ENCODE results near the gene LYPLA2. TPM values are rescaled to one million over a fixed set of nuclear protein-coding genes. Genes with fewer than 3 reads are reported as not detected.
A peak's percentile ranks its signal among the peaks of the same experiment; 100 is the strongest.
"Not testable (repeated sequence)": the region's sequence is repeated elsewhere in the genome, so short reads cannot be mapped to it uniquely, and the experiment has no call there.

LYPLA2 gene
- polyA plus RNA-seq, 1 of the 3 experiments (the other 2 are of a cell fraction), result 109 TPM

- TF ChIP-seq ELF1 (IDR thresholded peaks at IDR 0.05) (no peak), RXRA (IDR thresholded peaks at IDR 0.05; ENCODE audit: borderline replicate concordance, low read depth) (no peak), MEF2A (IDR thresholded peaks at IDR 0.05; ENCODE audit: borderline replicate concordance, low read depth) (no peak), ZBTB33 (IDR thresholded peaks at IDR 0.05; ENCODE audit: borderline replicate concordance, low read depth) (0 out of 2 replicates have a peak, but pooled peaks have one; percentile 20), CHD2 (IDR thresholded peaks at IDR 0.05; ENCODE audit: low read length, partially characterized antibody) (peak; percentile 14), TCF12 (IDR thresholded peaks at IDR 0.05) (no peak), CTCF (IDR thresholded peaks at IDR 0.05) (no peak), NFIC (IDR thresholded peaks at IDR 0.05; ENCODE audit: borderline replicate concordance) (no peak)
Observed at GRCh38 chr1:23777979-23778814, 12.7 kb upstream of the LYPLA2 start, which contains the start of gene PITHD1 (continued).

GRCh38 chr1:23779826-23780371 lies 11.0 kb upstream of the LYPLA2 start:
- peaks cover 11 to 27% of the 10 kb centered on the region in 2 experiments for H3K36me3 ChIP-seq (replicated peaks in 1 of 2; ENCODE audit: control insufficient read depth in 1 of 2, insufficient read depth in 2 of 2, low read length in 1 of 2)
- no peak for DNase-seq
- H3K9me2 ChIP-seq, result no peaks in the 10 kb centered on the region
- peak overlapping the region in 1 of 2 experiments; percentile 86; a peak in 2 of 4 replicates for H3K4me3 ChIP-seq (ENCODE audit: low read depth in 2 of 2, low read length in 1 of 2)
- H3K9me3 ChIP-seq, result no peaks in the 10 kb centered on the region
- H3K4me1 ChIP-seq (ENCODE audit: control insufficient read depth in 1 of 2, insufficient read depth in 2 of 2, low read depth in 1 of 2, low read length in 1 of 2), result peaks cover 12 to 21% of the 10 kb centered on the region in 2 experiments; a peak in 3 of 4 replicates
- H4K20me1 ChIP-seq (ENCODE audit: insufficient read depth), result peaks cover 20% of the 10 kb centered on the region
- H3F3A ChIP-seq (replicated peaks; ENCODE audit: insufficient read depth), result peaks cover 17% of the 10 kb centered on the region
- H2AFZ ChIP-seq (ENCODE audit: low read depth), result no peak overlapping the region
- WGBS (ENCODE audit: low lambda C conversion rate), result 47% methylated on average over 3 of the region's 3 CpGs
- peaks cover 85% of the 10 kb centered on the region for H3K79me2 ChIP-seq (ENCODE audit: insufficient read depth)
- ChIA-PET POLR2A (interaction anchor here (0.7 kb wide), 1 partner anchor 11 kb away, joined by 3 read pairs; the partner anchor contains the start of gene LYPLA2), CTCF (interaction anchor here (0.9 to 3.5 kb wide), 6 partner anchors 8 to 136 kb away, joined by 3 to 17 read pairs (median 3); partner anchors contain the start of gene RPL11)
- H3K9ac ChIP-seq, result peak overlapping the region; percentile 73; the same call in 1 of the 2 replicates
- peak overlapping the region in 1 of 2 experiments; percentile 68; a peak in 2 of 4 replicates for H3K27ac ChIP-seq (ENCODE audit: low read depth in 2 of 2, low read length in 1 of 2)
- peak overlapping the region; percentile 93 for H3K4me2 ChIP-seq
- TF ChIP-seq USF2 (IDR thresholded peaks at IDR 0.05; ENCODE audit: borderline replicate concordance, low read depth, low read length), result no peak
- 0 out of 2 replicates have a peak, but pooled peaks have one; percentile 13 for TF ChIP-seq RXRA (IDR thresholded peaks at IDR 0.05; ENCODE audit: borderline replicate concordance, low read depth)
- TF ChIP-seq SIN3A (IDR thresholded peaks at IDR 0.05; ENCODE audit: borderline replicate concordance, low read depth, low read length), result peak; percentile 17; the same call in 1 of the 2 replicates
- TF ChIP-seq ELF1 (IDR thresholded peaks at IDR 0.05), result no peak
- no peak for TF ChIP-seq GABPA (IDR thresholded peaks at IDR 0.05; ENCODE audit: low read depth)
- no peak for TF ChIP-seq YY1 (IDR thresholded peaks at IDR 0.05; ENCODE audit: low read depth)
- peak; percentile 32; the same call in 1 of the 2 replicates for TF ChIP-seq JUND (IDR thresholded peaks at IDR 0.05)
- TF ChIP-seq GATA2 (CRISPR knock-in tag; IDR thresholded peaks at IDR 0.05), result no peak
- TF ChIP-seq PBX3 (IDR thresholded peaks at IDR 0.05), result peak; percentile 80
- TF ChIP-seq FOSL2 (IDR thresholded peaks at IDR 0.05; ENCODE audit: borderline replicate concordance, low read depth), result peak; percentile 36
- TF ChIP-seq FOXJ3 (CRISPR knock-in tag; IDR thresholded peaks at IDR 0.05), result no peak
- TF ChIP-seq MAX (IDR thresholded peaks at IDR 0.05; ENCODE audit: low read depth), result 0 out of 2 replicates have a peak, but pooled peaks have one; percentile 33
- no peaks in the 10 kb centered on the region for H3K27me3 ChIP-seq (ENCODE audit: insufficient read depth)

- DNase-seq; H3K27ac ChIP-seq (ENCODE audit: low read depth in 2 of 2, low read length in 1 of 2); H3K4me3 ChIP-seq (ENCODE audit: low read depth in 2 of 2, low read length in 1 of 2); H2AFZ ChIP-seq (ENCODE audit: low read depth); H3K27me3 ChIP-seq (ENCODE audit: insufficient read depth); H3K9me3 ChIP-seq; H3K4me2 ChIP-seq; POLR2A ChIA-PET; H3K9me2 ChIP-seq; H3K9ac ChIP-seq: not testable (repeated sequence)
- Histone ChIP-seq H3K36me3 (replicated peaks in 1 of 2; ENCODE audit: control insufficient read depth in 1 of 2, insufficient read depth in 2 of 2, low read length in 1 of 2) (peaks cover 34 to 58% of the 10 kb centered on the region in 2 experiments), H3F3A (replicated peaks; ENCODE audit: insufficient read depth) (peaks cover 17% of the 10 kb centered on the region), H3K79me2 (ENCODE audit: insufficient read depth) (peaks cover 81% of the 10 kb centered on the region), H3K4me1 (ENCODE audit: control insufficient read depth in 1 of 2, insufficient read depth in 2 of 2, low read depth in 1 of 2, low read length in 1 of 2) (peaks cover 7 to 14% of the 10 kb centered on the region in 2 experiments; a peak in 3 of 4 replicates), H4K20me1 (ENCODE audit: insufficient read depth) (peaks cover 20% of the 10 kb centered on the region)
- CTCF ChIA-PET, result interaction anchor here (0.7 to 2.3 kb wide), 3 partner anchors 11 to 125 kb away, joined by 4 to 12 read pairs (median 4); no protein-coding TSS in a partner anchor
- WGBS (ENCODE audit: low lambda C conversion rate), result 89% methylated on average over 11 of the region's 11 CpGs
Observed at GRCh38 chr1:23783141-23783540, 7.8 kb upstream of the LYPLA2 start.

Measured in SK-N-SH (cell line).